ENCODE data around the gene SV2C.

The SV2C gene

GRCh38 chr5:76213858-76214257 is 130.7 kb downstream of the SV2C start:
- TF ChIP-seq CTCF (conservative IDR thresholded peaks at IDR 0.05; ENCODE audit: low read length) = no peak
- TF ChIP-seq EZH2phosphoT487 (IDR thresholded peaks at IDR 0.05; ENCODE audit: borderline replicate concordance) = no peak

GRCh38 chr5:76216748-76217147 is 133.6 kb downstream of the SV2C start:
- no peaks in the 10 kb centered on the region for H3K9me2 ChIP-seq (replicated peaks; ENCODE audit: low read depth, low read length)
- H3K36me3 ChIP-seq (ENCODE audit: insufficient read depth, low read length) = no peaks in the 10 kb centered on the region
- no peak overlapping the region for H3K9ac ChIP-seq (ENCODE audit: low read depth, low read length, poor library complexity, severe bottlenecking)
- no peak for TF ChIP-seq EZH2phosphoT487 (IDR thresholded peaks at IDR 0.05; ENCODE audit: borderline replicate concordance)
- no peak for TF ChIP-seq CTCF (conservative IDR thresholded peaks at IDR 0.05; ENCODE audit: low read length)
- H2AFZ ChIP-seq (ENCODE audit: low read length) = no peak overlapping the region
- H3K4me1 ChIP-seq (ENCODE audit: insufficient read depth, low read length, poor library complexity, severe bottlenecking) = no peaks in the 10 kb centered on the region
- no peaks in the 10 kb centered on the region for H3K79me2 ChIP-seq (ENCODE audit: insufficient read depth, low read length)
- H3K4me2 ChIP-seq (ENCODE audit: low read depth, low read length, poor library complexity, severe bottlenecking) = no peak overlapping the region
- H4K20me1 ChIP-seq (ENCODE audit: insufficient read depth, low read length, poor library complexity, severe bottlenecking) = no peaks in the 10 kb centered on the region
- H3K9me3 ChIP-seq (ENCODE audit: insufficient read depth, low read depth, low read length) = no peaks in the 10 kb centered on the region
- H3F3A ChIP-seq (ENCODE audit: low read depth) = no peaks in the 10 kb centered on the region
- H3K4me3 ChIP-seq (ENCODE audit: low read length, poor library complexity, severe bottlenecking) = no peak overlapping the region
- H3K27me3 ChIP-seq (ENCODE audit: insufficient read depth, low read length, poor library complexity, severe bottlenecking) = peaks cover under 1% of the 10 kb centered on the region

More at GRCh38 chr5:76213858-76214257, 130.7 kb downstream of the SV2C start:
- Histone ChIP-seq H3K9ac (ENCODE audit: low read depth, low read length, poor library complexity, severe bottlenecking) (no peak overlapping the region), H4K20me1 (ENCODE audit: insufficient read depth, low read length, poor library complexity, severe bottlenecking) (no peaks in the 10 kb centered on the region), H3K4me3 (ENCODE audit: low read length, poor library complexity, severe bottlenecking) (no peak overlapping the region), H3K9me2 (replicated peaks; ENCODE audit: low read depth, low read length) (no peaks in the 10 kb centered on the region), H3K36me3 (ENCODE audit: insufficient read depth, low read length) (no peaks in the 10 kb centered on the region), H3K9me3 (ENCODE audit: insufficient read depth, low read depth, low read length) (0 out of 2 replicates have a peak, but pooled peaks cover 3% of the 10 kb centered on the region), H3K79me2 (ENCODE audit: insufficient read depth, low read length) (no peaks in the 10 kb centered on the region), H3K4me2 (ENCODE audit: low read depth, low read length, poor library complexity, severe bottlenecking) (no peak overlapping the region), H3K4me1 (ENCODE audit: insufficient read depth, low read length, poor library complexity, severe bottlenecking) (no peaks in the 10 kb centered on the region), H2AFZ (ENCODE audit: low read length) (no peak overlapping the region), H3F3A (ENCODE audit: low read depth) (no peaks in the 10 kb centered on the region), H3K27me3 (ENCODE audit: insufficient read depth, low read length, poor library complexity, severe bottlenecking) (peaks cover 5% of the 10 kb centered on the region)

- Histone ChIP-seq H2AFZ (ENCODE audit: low read length) (no peak overlapping the region), H3K4me1 (ENCODE audit: insufficient read depth, low read length, poor library complexity, severe bottlenecking) (no peaks in the 10 kb centered on the region), H4K20me1 (ENCODE audit: insufficient read depth, low read length, poor library complexity, severe bottlenecking) (no peaks in the 10 kb centered on the region), H3K36me3 (ENCODE audit: insufficient read depth, low read length) (no peaks in the 10 kb centered on the region), H3K27me3 (ENCODE audit: insufficient read depth, low read length, poor library complexity, severe bottlenecking) (no peaks in the 10 kb centered on the region), H3K79me2 (ENCODE audit: insufficient read depth, low read length) (no peaks in the 10 kb centered on the region), H3K4me2 (ENCODE audit: low read depth, low read length, poor library complexity, severe bottlenecking) (no peak overlapping the region), H3K9me3 (ENCODE audit: insufficient read depth, low read depth, low read length) (no peaks in the 10 kb centered on the region), H3K4me3 (ENCODE audit: low read length, poor library complexity, severe bottlenecking) (no peak overlapping the region), H3K9ac (ENCODE audit: low read depth, low read length, poor library complexity, severe bottlenecking) (no peak overlapping the region), H3F3A (ENCODE audit: low read depth) (no peaks in the 10 kb centered on the region), H3K9me2 (replicated peaks; ENCODE audit: low read depth, low read length) (no peaks in the 10 kb centered on the region)
- no peak for TF ChIP-seq CTCF (conservative IDR thresholded peaks at IDR 0.05; ENCODE audit: low read length)
- no peak for TF ChIP-seq EZH2phosphoT487 (IDR thresholded peaks at IDR 0.05; ENCODE audit: borderline replicate concordance)
These were observed 136.5 kb downstream of the SV2C start for GRCh38 chr5:76219636-76220035.

Data from Loucy (cell line).